GM23338 (cell line): ENCODE measurements around the gene PSMD10. TPM values are rescaled to one million over a fixed set of nuclear protein-coding genes. Genes with fewer than 3 reads are reported as not detected.

Source experiments
- ATAC-seq: fragments of 200-7000 bp; cut with Tn5 transposase; 3 replicates; pipeline ENCODE4 v1.9.1; 2020
- DNase-seq: peaks from one replicate; pipeline ENCODE4 v3.0.0-alpha.2; 2015; ENCODE audit warnings: low spot score
- H2AFZ ChIP-seq: fragments of 200-600 bp; sonication (generic); 2 replicates; pipeline ENCODE4 v1.8.0; 2016; ENCODE audit warnings: antibody characterized with exemption, mild to moderate bottlenecking, moderate library complexity
- H3F3A ChIP-seq: fragments of 200-600 bp; sonication (generic); replicated peaks from 2 replicates; pipeline ENCODE4 v1.8.0; 2017; ENCODE audit warnings: antibody characterized with exemption, mixed run types, low read depth
- H3K27ac ChIP-seq: fragments of 200-600 bp; sonication (generic); 2 replicates; pipeline ENCODE4 v1.6.1; 2016; ENCODE audit warnings: low read depth
- H3K27me3 ChIP-seq: fragments of 200-600 bp; sonication (generic); 2 replicates; pipeline ENCODE4 v1.8.0; 2016; ENCODE audit warnings: mild to moderate bottlenecking, mixed run types, moderate library complexity; ENCODE audit not compliant: insufficient read depth
- H3K36me3 ChIP-seq: fragments of 200-600 bp; sonication (generic); 2 replicates; pipeline ENCODE4 v1.8.0; 2016; ENCODE audit warnings: mild to moderate bottlenecking; ENCODE audit not compliant: insufficient read depth
- H3K4me1 ChIP-seq: fragments of 200-600 bp; sonication (generic); 2 replicates; pipeline ENCODE4 v1.8.0; 2016; ENCODE audit warnings: mild to moderate bottlenecking, moderate library complexity; ENCODE audit not compliant: insufficient read depth
- H3K4me2 ChIP-seq: fragments of 200-600 bp; sonication (generic); 2 replicates; pipeline ENCODE4 v1.7.1; 2017; ENCODE audit warnings: mixed run types
- H3K4me3 ChIP-seq: fragments of 200-600 bp; sonication (generic); 2 replicates; pipeline ENCODE4 v1.6.1; 2016; ENCODE audit warnings: mixed run types
- H3K79me2 ChIP-seq: fragments of 200-600 bp; sonication (generic); replicated peaks from 2 replicates; pipeline ENCODE4 v1.8.0; 2017; ENCODE audit warnings: mild to moderate bottlenecking; ENCODE audit not compliant: insufficient read depth
- H3K9me2 ChIP-seq: fragments of 200-600 bp; sonication (generic); 2 replicates; pipeline ENCODE4 v1.8.0; 2017; ENCODE audit not compliant: insufficient read depth
- H4K20me1 ChIP-seq: fragments of 200-600 bp; sonication (generic); replicated peaks from 2 replicates; pipeline ENCODE4 v1.8.0; 2017; ENCODE audit warnings: mild to moderate bottlenecking; ENCODE audit not compliant: insufficient read depth
- H3K27ac Mint-ChIP-seq: 2 replicates; pipeline ENCODE4 v1.8.0; 2020; ENCODE audit warnings: inconsistent platforms, mild to moderate bottlenecking, moderate library complexity, mixed read lengths
- H3K27me3 Mint-ChIP-seq: 3 replicates; pipeline ENCODE4 v1.8.0; 2022; ENCODE audit warnings: low read depth, mild to moderate bottlenecking, moderate library complexity, mixed read lengths, inconsistent platforms; ENCODE audit not compliant: insufficient read depth, poor library complexity
- H3K36me3 Mint-ChIP-seq: 3 replicates; pipeline ENCODE4 v1.8.0; 2021; ENCODE audit warnings: low read depth, mild to moderate bottlenecking, inconsistent platforms, moderate library complexity, mixed read lengths
- H3K4me1 Mint-ChIP-seq: 3 replicates; pipeline ENCODE4 v1.8.0; 2020; ENCODE audit warnings: mild to moderate bottlenecking, inconsistent platforms, mixed read lengths
- H3K4me3 Mint-ChIP-seq: 3 replicates; pipeline ENCODE4 v1.8.0; 2021; ENCODE audit warnings: moderate library complexity, mild to moderate bottlenecking, inconsistent platforms, mixed read lengths
- H3K9me3 Mint-ChIP-seq: 3 replicates; pipeline ENCODE4 v1.8.0; 2020; ENCODE audit warnings: moderate library complexity, mild to moderate bottlenecking, inconsistent platforms, mixed read lengths
- CTCF ChIP-seq, 2 experiments: fragments of 200-600 bp in 1 of 2; sonication (generic) in 1 of 2; conservative IDR thresholded peaks; 2 replicates each; pipeline versions ENCODE4 v1.5.1 to v1.6.1; 2016 to 2017; ENCODE audit warnings: antibody characterized with exemption in 2 of 2, low read depth in 2 of 2, mild to moderate bottlenecking in 2 of 2, moderate library complexity in 1 of 2
- ZNF331 ChIP-seq: fragments of 250-450 bp; sonication (Bioruptor Pico); IDR thresholded peaks from 2 replicates; pipeline ENCODE4 v1.5.0; 2020; ENCODE audit warnings: low read depth, mild to moderate bottlenecking, moderate library complexity
- polyA plus RNA-seq: library from polyadenylated mRNA; unstranded; fragments of >200 nt; fragmentation: Nextera tagmentation; extraction: Ambion mirVana; gene quantifications from 2 replicates; pipeline ENCODE4 v1.2.1, GENCODE V29; 2016
- total RNA-seq: library from RNA; depleted of rRNA; stranded (reverse); fragments of >200 nt; shearing (Covaris generic); gene quantifications from 2 replicates; pipeline ENCODE4 v1.2.3, GENCODE V29; 2014
- TF ChIP-seq, protein P1 (sequence below): IDR thresholded peaks from 2 replicates; pipeline ENCODE4 v1.6.1; 2016; ENCODE audit warnings: antibody characterized with exemption

The PSMD10 gene
- total and polyA plus RNA-seq, 2 experiments from 2014 or later, result 53.0 to 61.2 TPM

DNA sequence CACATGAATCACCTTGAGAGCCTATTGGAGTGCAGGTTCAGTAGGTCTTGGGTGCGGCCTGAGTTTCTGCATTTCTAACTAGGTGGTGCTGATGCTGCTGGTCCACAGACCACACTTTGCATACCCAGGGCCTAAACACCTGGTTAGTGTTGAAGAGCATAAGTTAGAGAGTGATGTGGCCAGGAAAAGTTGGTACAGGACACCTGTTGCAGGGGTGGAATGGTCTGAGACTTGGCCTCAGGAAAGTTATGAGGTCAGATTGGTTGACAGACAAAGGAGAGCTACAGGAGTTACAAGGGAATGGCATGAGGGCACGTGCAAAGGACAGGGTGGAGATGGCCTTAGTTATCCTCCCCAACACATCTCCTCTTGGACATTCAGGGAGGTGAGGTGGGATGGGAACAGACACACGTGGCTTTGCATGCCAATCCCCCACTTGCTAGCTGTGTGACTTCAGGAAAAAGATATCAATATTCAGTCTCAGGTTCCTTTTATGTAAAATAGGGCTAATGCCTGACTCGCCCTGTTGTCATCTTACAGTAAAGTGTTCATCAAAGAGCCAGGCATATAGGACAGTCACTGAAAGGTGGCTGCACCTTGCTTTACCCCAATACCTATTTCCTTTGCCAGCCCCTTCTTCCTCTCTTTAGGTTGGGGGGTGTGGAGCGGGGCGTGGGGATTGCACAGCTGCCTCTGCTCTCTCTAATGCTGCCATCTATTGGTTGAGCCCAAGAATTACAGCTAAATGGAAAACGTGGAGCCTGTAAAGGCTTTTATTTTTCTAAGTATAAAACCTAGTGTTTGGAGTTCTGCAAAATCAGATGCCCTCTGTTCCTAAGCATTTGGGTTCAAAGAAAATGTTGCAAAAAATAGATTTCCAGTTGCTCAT is 47.7 kb upstream of the PSMD10 start:
- ATAC-seq, result peak; percentile 57
- H3K4me1 Mint-ChIP-seq, result no peaks in the 10 kb centered on the region
- H3K4me3 ChIP-seq, result no peak overlapping the region

GRCh38 chrX:108134724-108135123 is 43.4 kb upstream of the PSMD10 start:
- Histone ChIP-seq H4K20me1 (no peaks in the 10 kb centered on the region), H3K4me3 (no peak overlapping the region), H3F3A (no peaks in the 10 kb centered on the region), H3K79me2 (no peaks in the 10 kb centered on the region), H3K36me3 (no peaks in the 10 kb centered on the region), H2AFZ (no peak overlapping the region), H3K4me1 (no peaks in the 10 kb centered on the region), H3K9me2 (no peaks in the 10 kb centered on the region), H3K27ac (no peak overlapping the region), H3K27me3 (no peaks in the 10 kb centered on the region), H3K4me2 (no peak overlapping the region)
- peak; percentile 46 to 67 for TF ChIP-seq CTCF (conservative IDR thresholded peaks at IDR 0.05; ENCODE audit: low read depth in 2 of 2)
- TF ChIP-seq ZNF331 (CRISPR knock-in tag), result no peak
- no peak overlapping the region for H3K4me3 Mint-ChIP-seq
- no peaks in the 10 kb centered on the region for H3K27me3 Mint-ChIP-seq
- ATAC-seq, result no peak
- no peaks in the 10 kb centered on the region for H3K36me3 Mint-ChIP-seq
- H3K4me1 Mint-ChIP-seq, result no peaks in the 10 kb centered on the region
- H3K27ac Mint-ChIP-seq, result no peak overlapping the region
- DNase-seq, result peak; percentile 24
- H3K9me3 Mint-ChIP-seq, result no peaks in the 10 kb centered on the region

More for the DNA sequence above, 47.7 kb upstream of the PSMD10 start:
- Histone ChIP-seq H3K27me3 (no peaks in the 10 kb centered on the region), H3K4me1 (no peaks in the 10 kb centered on the region), H3F3A (no peaks in the 10 kb centered on the region), H3K9me2 (no peaks in the 10 kb centered on the region), H3K4me2 (no peak overlapping the region), H4K20me1 (no peaks in the 10 kb centered on the region), H3K36me3 (no peaks in the 10 kb centered on the region), H3K79me2 (no peaks in the 10 kb centered on the region), H2AFZ (no peak overlapping the region), H3K27ac (no peak overlapping the region)
- Mint-ChIP-seq H3K27me3 (no peaks in the 10 kb centered on the region), H3K36me3 (no peaks in the 10 kb centered on the region), H3K27ac (no peak overlapping the region), H3K4me3 (no peak overlapping the region), H3K9me3 (no peaks in the 10 kb centered on the region)
- TF ChIP-seq, protein P1, sequence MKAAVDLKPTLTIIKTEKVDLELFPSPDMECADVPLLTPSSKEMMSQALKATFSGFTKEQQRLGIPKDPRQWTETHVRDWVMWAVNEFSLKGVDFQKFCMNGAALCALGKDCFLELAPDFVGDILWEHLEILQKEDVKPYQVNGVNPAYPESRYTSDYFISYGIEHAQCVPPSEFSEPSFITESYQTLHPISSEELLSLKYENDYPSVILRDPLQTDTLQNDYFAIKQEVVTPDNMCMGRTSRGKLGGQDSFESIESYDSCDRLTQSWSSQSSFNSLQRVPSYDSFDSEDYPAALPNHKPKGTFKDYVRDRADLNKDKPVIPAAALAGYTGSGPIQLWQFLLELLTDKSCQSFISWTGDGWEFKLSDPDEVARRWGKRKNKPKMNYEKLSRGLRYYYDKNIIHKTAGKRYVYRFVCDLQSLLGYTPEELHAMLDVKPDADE, result no peak
- peak; percentile 64 to 70 for TF ChIP-seq CTCF (conservative IDR thresholded peaks at IDR 0.05; ENCODE audit: low read depth in 2 of 2)
- DNase-seq, result peak; percentile 43
